Lower leg skin (tissue), 3 donors: ENCODE data around the gene LTBP3.

Source experiments
- CTCF ChIP-seq, 3 donors: fragments of 450-650 bp; IDR thresholded peaks; one replicate each; pipeline ENCODE4 v1.5.1; 2016; ENCODE audit warnings: antibody characterized with exemption in 3 of 3, mild to moderate bottlenecking in 3 of 3, moderate library complexity in 2 of 3
- POLR2A ChIP-seq, 2 donors: fragments of 450-650 bp; IDR thresholded peaks; one replicate each; pipeline ENCODE4 v1.6.1; 2016 to 2017; ENCODE audit warnings: antibody characterized with exemption in 2 of 2, mild to moderate bottlenecking in 1 of 2, moderate library complexity in 1 of 2

- TF ChIP-seq CTCF (IDR thresholded peaks at IDR 0.05), result no peak
- TF ChIP-seq POLR2A (IDR thresholded peaks at IDR 0.05), result no peak
These were observed 38.4 kb upstream of the LTBP3 start for GRCh38 chr11:65596520-65596919.
